Adipocyte (in vitro differentiated cells): ENCODE data around the gene AIG1.
"Not testable (repeated sequence)": the region's sequence is repeated elsewhere in the genome, so short reads cannot be mapped to it uniquely, and the experiment has no call there.

ENCODE experiments used
- DNase-seq: peaks from one replicate; pipeline ENCODE4 v3.0.0-alpha.2; 2015; ENCODE audit warnings: low read depth
- H3K27me3 ChIP-seq: replicated peaks from 2 replicates; pipeline ENCODE4 v1.7.0; 2013; ENCODE audit warnings: mild to moderate bottlenecking, low read length, moderate library complexity; ENCODE audit not compliant: control insufficient read depth, insufficient read depth
- H3K36me3 ChIP-seq: 2 replicates; pipeline ENCODE4 v1.7.0; 2013; ENCODE audit warnings: low read length, mild to moderate bottlenecking, moderate library complexity; ENCODE audit not compliant: control insufficient read depth, insufficient read depth, severe bottlenecking
- H3K4me1 ChIP-seq: 2 replicates; pipeline ENCODE4 v1.7.0; 2013; ENCODE audit warnings: mild to moderate bottlenecking, low read length, moderate library complexity; ENCODE audit not compliant: control insufficient read depth, insufficient read depth
- H3K4me3 ChIP-seq: 2 replicates; pipeline ENCODE4 v1.7.0; 2013; ENCODE audit warnings: mild to moderate bottlenecking, low read length, moderate library complexity
- H3K9ac ChIP-seq: 2 replicates; pipeline ENCODE4 v1.7.0; 2013; ENCODE audit warnings: mild to moderate bottlenecking, low read length, moderate library complexity
- H3K9me3 ChIP-seq: 2 replicates; pipeline ENCODE4 v1.7.0; 2013; ENCODE audit warnings: mild to moderate bottlenecking, low read length, moderate library complexity; ENCODE audit not compliant: control insufficient read depth

The AIG1 gene, protein sequence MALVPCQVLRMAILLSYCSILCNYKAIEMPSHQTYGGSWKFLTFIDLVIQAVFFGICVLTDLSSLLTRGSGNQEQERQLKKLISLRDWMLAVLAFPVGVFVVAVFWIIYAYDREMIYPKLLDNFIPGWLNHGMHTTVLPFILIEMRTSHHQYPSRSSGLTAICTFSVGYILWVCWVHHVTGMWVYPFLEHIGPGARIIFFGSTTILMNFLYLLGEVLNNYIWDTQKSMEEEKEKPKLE

DNA sequence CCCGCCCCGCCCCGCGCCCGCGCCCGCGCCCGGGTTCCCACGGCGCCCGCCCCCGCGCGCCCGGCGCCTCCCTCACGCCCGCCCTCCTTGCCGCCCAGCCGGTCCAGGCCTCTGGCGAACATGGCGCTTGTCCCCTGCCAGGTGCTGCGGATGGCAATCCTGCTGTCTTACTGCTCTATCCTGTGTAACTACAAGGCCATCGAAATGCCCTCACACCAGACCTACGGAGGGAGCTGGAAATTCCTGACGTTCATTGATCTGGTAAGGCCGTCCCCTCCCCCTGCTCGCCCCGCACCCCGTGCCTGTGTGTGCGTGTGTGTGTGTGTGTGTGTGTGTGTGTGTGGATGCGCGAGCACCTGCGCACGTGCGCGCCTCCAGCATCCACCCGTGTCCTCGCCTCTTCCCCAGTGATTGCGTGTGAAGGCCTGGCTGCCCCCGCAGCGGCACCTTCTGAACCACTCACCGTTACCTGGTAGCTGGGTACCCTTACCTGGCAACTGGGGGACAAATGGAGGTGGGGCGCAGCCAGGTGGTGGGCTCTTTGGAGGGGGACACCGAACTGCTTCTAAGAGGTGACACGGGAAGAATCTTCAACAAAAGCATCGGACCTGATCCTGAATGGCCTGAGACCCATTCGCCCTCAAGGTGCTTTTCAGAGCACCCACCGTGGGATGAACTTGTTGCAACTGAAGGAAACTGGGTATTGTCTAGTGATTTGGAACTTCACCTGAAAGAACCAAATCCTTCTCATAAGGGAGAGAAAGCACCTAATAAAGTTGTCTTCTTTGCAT, at the start of gene AIG1:
TSS of gene AIG1 (plus strand) at position 84 of the 791 bp plus-strand sequence. CDS start at position 121, 37 bp downstream.
- DNase-seq, result no peak
- Histone ChIP-seq H3K4me1 (peaks cover 18% of the 10 kb centered on the region), H3K4me3 (peak within 1 kb of the TSS; percentile 91), H3K9ac (peak within 1 kb of the TSS; percentile 90), H3K27me3 (no peaks in the 10 kb centered on the region), H3K36me3 (no peaks in the 10 kb centered on the region), H3K9me3 (no peaks in the 10 kb centered on the region)

DNA sequence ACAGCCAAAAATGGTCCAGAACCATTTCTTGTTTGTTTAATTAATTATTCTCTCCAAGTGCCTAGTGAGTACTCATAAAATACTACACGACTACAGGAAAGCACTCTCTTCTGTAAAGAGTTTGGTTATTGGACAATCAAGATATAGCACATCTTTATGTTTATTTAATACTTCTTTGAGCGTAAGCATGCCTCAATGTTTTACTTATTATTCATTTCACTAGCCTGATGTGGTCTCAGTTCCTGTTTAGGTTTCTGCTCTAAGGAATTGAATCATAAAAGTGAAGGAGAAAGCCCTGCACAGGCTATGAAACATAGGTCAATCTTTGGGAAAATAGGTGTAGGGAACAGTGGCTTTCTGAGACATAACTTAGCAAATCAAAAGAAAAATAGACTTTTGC, 45.9 kb upstream of the AIG1 start:
- no peak overlapping the region for H3K9ac ChIP-seq

DNA sequence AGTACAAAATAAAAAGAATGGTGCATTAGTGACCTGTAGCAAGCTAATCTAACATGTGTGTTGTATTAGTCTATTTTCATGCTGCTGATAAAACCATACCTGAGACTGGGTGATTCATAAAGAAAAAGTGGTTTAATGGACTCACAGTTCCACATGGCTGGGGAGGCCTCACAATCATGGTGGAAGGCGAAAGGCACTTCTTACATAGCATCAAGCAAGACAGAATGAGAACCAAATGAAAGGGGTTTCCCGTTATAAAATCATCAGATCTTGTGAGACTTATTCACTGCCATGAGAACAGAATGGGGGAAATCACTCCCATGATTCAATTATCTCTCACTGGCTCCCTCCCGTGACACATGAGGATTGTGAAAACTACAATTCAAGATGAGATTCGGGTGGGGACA, 45.4 kb upstream of the AIG1 start:
- no peak for DNase-seq
- no peak overlapping the region for H3K9ac ChIP-seq
- H3K4me1 ChIP-seq, result no peaks in the 10 kb centered on the region
- no peak overlapping the region for H3K4me3 ChIP-seq
- H3K27me3 ChIP-seq, result no peaks in the 10 kb centered on the region
- H3K36me3 ChIP-seq, result no peaks in the 10 kb centered on the region
- no peaks in the 10 kb centered on the region for H3K9me3 ChIP-seq

More for the DNA sequence above, 45.9 kb upstream of the AIG1 start:
- H3K9me3 ChIP-seq, result no peaks in the 10 kb centered on the region
- no peak for DNase-seq
- H3K27me3 ChIP-seq, result no peaks in the 10 kb centered on the region
- no peak overlapping the region for H3K4me3 ChIP-seq
- H3K36me3 ChIP-seq, result no peaks in the 10 kb centered on the region
- no peaks in the 10 kb centered on the region for H3K4me1 ChIP-seq

DNA sequence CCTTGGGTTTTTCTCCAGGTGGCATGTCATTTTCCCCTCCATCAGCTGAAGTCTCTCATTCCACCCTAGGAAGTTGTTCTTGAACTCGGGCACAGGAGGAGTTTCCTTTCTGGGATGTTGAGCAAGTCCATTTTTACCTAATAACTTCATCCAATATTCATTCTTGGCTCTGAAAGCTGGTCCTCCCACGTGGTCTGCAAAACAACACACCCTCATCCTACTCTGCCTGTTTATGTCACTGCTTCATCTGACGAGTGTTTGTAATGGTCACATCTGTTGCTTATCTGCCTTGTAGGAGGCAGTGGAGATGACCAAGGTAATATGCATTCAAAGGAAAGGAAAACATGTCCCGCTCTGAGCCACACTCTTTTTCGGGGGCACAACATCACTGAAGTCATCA, 41.7 kb upstream of the AIG1 start:
- no peaks in the 10 kb centered on the region for H3K4me1 ChIP-seq
- H3K9me3 ChIP-seq, result no peaks in the 10 kb centered on the region
- H3K27me3 ChIP-seq, result no peaks in the 10 kb centered on the region
- H3K4me3 ChIP-seq, result no peak overlapping the region
- DNase-seq, result no peak
- no peaks in the 10 kb centered on the region for H3K36me3 ChIP-seq
- H3K9ac ChIP-seq, result no peak overlapping the region

DNA sequence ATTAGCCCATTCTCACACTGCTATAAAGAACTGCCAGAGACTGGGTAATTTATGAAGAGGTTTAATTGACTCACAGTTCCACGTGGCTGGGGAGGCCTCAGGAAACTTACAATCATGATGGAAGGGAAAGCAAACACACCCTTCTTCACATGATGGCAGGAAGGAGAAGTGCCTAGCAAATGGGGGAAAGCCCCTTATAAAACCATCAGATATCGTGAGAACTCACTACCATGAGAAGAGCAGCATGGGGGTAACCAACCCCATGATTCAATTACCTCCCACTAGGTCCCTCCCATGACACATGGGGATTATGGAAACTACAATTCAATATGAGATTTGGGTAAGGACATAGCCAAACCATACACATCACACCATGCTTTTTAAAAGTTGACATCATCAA, 39.8 kb upstream of the AIG1 start:
- H3K27me3 ChIP-seq, H3K9me3 ChIP-seq, H3K9ac ChIP-seq, H3K4me3 ChIP-seq, DNase-seq, H3K4me1 ChIP-seq, H3K36me3 ChIP-seq: not testable (repeated sequence)

DNA sequence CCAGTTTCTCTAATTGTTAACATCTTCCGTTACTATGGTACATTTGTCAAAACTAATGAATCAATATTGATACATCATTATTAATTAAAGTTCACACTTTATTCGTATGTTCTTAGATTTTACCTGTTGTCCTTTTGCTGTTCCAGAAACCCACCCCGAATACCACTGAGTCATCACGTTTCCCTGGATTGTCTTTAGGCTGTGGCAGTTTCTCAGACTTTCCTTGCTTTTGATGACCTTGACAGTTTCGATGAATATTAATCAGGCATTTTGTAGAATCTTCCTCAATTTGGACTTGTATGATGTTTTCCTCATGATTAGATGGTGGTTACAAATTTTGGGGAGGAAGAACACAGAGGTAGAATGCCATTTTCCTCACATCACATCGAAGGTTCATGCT, 39.1 kb upstream of the AIG1 start:
- Histone ChIP-seq H3K4me3 (no peak overlapping the region), H3K9me3 (no peaks in the 10 kb centered on the region), H3K36me3 (no peaks in the 10 kb centered on the region), H3K27me3 (no peaks in the 10 kb centered on the region), H3K9ac (no peak overlapping the region), H3K4me1 (no peaks in the 10 kb centered on the region)
- no peak for DNase-seq

DNA sequence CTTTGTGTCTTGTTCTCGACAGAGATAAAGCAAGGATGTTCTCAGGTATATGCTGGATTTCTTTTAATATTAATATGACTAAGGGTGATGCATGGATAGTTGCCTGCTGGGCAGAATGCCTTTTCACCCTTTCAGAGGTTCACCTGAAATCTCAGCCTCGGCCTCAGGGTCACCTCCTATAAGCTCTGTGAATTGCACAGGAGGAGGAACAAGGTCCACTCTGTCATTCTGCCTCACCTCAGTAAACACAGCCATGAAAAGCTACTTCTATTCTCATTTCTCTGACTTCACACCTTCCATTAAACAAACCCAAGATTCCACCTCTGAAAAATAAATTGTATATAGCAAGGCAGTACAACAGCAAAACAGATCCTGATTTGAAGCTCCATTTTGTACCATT, 38.1 kb upstream of the AIG1 start:
- no peaks in the 10 kb centered on the region for H3K4me1 ChIP-seq
- no peak overlapping the region for H3K4me3 ChIP-seq
- no peaks in the 10 kb centered on the region for H3K27me3 ChIP-seq
- no peak for DNase-seq
- H3K9me3 ChIP-seq, result no peaks in the 10 kb centered on the region
- H3K36me3 ChIP-seq, result no peaks in the 10 kb centered on the region
- no peak overlapping the region for H3K9ac ChIP-seq

DNA sequence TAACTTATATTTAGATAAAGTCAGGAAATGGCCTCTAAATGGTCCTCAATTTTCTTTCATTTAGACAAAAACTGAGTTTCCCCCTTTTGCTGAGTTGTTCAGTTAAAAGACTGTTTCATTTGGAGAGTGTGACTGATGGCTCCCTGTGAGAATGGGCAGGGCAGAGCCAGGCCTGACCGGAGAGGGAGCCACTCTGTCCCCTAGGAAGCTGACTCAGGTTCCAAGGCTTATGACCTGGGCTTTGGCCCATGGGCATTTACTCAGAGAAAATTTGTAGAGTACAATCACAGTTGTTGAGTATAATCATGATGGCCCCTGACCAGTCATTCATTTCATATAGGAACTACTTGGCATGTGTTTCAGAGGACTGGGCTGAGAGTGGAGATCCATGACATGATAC, 37.0 kb upstream of the AIG1 start:
- H3K4me3 ChIP-seq, result no peak overlapping the region

DNA sequence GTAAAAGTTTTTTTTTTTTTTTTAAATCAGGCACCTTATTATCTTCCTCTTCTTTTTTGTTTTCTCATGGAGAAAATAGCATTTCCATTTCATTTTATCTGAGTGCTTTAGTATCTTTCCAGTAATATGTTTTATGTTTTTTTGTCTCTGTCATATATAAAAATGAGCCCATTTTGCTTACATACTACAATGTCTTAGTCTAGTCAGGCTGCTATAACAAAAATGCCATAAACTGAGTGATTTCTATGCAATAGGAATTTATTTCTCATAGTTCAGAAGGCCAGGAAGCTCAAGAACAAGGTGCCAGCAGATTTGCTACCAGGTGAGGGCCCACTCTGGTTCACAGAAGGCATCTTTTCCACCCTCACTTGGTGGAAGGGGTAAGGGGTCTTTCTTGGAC, 35.7 kb upstream of the AIG1 start:
- DNase-seq, result no peak
- H3K9me3 ChIP-seq, result no peaks in the 10 kb centered on the region
- H3K9ac ChIP-seq, result no peak overlapping the region
- no peaks in the 10 kb centered on the region for H3K4me1 ChIP-seq
- H3K27me3 ChIP-seq, result no peaks in the 10 kb centered on the region
- no peaks in the 10 kb centered on the region for H3K36me3 ChIP-seq
- no peak overlapping the region for H3K4me3 ChIP-seq

More for the DNA sequence above, 37.0 kb upstream of the AIG1 start:
- H3K9me3 ChIP-seq, result no peaks in the 10 kb centered on the region
- H3K4me1 ChIP-seq, result no peaks in the 10 kb centered on the region
- no peak overlapping the region for H3K9ac ChIP-seq
- no peaks in the 10 kb centered on the region for H3K36me3 ChIP-seq
- H3K27me3 ChIP-seq, result no peaks in the 10 kb centered on the region
- no peak for DNase-seq

DNA sequence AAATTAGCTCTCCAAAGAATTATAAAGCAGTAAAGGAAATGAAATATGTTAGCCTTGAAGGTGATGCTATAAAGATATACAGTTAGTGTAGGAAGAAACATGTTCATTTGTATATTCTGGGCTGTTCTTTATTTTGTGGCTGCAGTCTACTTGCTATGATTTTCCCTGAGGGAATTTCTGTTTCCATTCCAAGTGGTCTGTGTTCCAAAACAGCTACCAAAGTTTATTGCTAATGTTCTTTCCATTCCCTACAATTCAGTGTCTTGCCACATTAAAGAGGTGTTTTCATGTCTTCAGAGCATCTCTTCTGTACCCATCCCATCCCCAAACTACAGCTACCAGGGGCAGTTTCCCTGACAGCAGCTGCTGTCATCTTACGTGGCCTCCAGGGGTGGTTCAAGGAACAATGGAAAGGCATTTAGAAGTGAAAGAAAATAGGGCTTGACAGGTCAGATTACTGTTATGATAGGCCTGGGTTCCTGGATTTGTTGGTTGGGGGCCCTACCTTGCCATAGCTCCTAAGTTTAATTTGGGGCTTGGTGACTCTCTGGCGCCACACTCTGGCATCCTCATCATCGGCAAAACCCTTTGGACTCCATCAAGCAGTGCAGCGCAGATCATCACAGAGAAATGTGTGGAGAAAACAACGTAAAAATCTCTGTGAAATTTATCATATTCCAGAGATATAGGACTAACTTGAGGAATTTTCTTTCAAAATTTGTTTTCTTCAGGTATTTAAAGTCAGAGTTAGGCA, 33.8 kb upstream of the AIG1 start:
- no peak overlapping the region for H3K9ac ChIP-seq
- H3K27me3 ChIP-seq, result no peaks in the 10 kb centered on the region
- H3K4me1 ChIP-seq, result no peaks in the 10 kb centered on the region
- no peaks in the 10 kb centered on the region for H3K36me3 ChIP-seq
- H3K9me3 ChIP-seq, result no peaks in the 10 kb centered on the region
- peak; percentile 41 for DNase-seq
- no peak overlapping the region for H3K4me3 ChIP-seq

DNA sequence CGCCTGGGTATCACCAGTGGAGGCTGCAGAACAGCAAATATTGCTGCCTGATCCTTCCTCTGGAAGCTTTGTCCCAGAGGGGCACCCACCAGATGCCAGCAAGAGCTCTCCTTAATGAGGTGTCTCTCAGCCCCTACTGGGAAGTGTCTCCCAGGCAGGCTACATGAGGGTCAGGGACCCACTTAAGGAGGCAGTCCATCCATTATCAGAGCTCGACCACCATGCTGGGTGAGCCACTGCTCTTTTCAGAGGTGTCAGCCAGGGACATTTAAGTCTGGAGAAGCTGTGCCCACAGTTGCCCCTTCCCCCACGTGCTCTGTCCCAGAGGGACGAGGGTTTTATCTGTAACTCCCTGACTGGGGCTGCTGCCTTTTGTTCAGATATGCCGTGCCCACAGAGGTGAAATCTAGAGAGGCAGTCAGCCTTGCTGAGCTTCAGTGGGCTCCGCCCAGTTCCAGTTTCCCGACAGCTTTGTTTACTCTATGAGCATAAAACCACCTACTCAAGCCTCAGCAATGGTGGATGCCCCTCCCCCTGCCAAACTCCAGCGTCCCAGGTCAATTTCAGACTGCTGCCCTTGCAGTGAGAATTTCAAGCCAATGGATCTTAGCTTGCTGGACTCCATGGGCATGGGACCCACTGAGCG, 25.9 kb upstream of the AIG1 start:
- DNase-seq, result no peak
- Histone ChIP-seq H3K4me3 (no peak overlapping the region), H3K27me3 (no peaks in the 10 kb centered on the region), H3K4me1 (no peaks in the 10 kb centered on the region), H3K9me3 (no peaks in the 10 kb centered on the region), H3K36me3 (no peaks in the 10 kb centered on the region), H3K9ac (no peak overlapping the region)
